Right lobe of liver (tissue), 4 donors: ENCODE data around the gene NUBPL.

Experiments
- POLR2A ChIP-seq: fragments of 450-650 bp; IDR thresholded peaks from one replicate; pipeline ENCODE4 v1.6.1; 2017; ENCODE audit warnings: antibody characterized with exemption, mild to moderate bottlenecking
- TF ChIP-seq, protein P1 (sequence below), 4 donors: fragments of 200-600 bp in 3 of 4; fragments of 450-650 bp in 1 of 4; IDR thresholded peaks; one replicate each; pipeline versions ENCODE4 v1.5.1 to v1.8.0; 2016 to 2022; ENCODE audit warnings: antibody characterized with exemption in 4 of 4, mild to moderate bottlenecking in 2 of 4
- donor health status: DM: no; HTN: no; CAD: no.
- donor health status: DM: no; HTN: no; CAD: no.
- donor health status: DM: no; HTN: yes; CAD: no.

GRCh38 chr14:31582836-31583452 is 21.7 kb downstream of the NUBPL start:
- TF ChIP-seq, protein P1, sequence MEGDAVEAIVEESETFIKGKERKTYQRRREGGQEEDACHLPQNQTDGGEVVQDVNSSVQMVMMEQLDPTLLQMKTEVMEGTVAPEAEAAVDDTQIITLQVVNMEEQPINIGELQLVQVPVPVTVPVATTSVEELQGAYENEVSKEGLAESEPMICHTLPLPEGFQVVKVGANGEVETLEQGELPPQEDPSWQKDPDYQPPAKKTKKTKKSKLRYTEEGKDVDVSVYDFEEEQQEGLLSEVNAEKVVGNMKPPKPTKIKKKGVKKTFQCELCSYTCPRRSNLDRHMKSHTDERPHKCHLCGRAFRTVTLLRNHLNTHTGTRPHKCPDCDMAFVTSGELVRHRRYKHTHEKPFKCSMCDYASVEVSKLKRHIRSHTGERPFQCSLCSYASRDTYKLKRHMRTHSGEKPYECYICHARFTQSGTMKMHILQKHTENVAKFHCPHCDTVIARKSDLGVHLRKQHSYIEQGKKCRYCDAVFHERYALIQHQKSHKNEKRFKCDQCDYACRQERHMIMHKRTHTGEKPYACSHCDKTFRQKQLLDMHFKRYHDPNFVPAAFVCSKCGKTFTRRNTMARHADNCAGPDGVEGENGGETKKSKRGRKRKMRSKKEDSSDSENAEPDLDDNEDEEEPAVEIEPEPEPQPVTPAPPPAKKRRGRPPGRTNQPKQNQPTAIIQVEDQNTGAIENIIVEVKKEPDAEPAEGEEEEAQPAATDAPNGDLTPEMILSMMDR (IDR thresholded peaks at IDR 0.05), result no peak
- no peak for TF ChIP-seq POLR2A
